Stromal cell of bone marrow (primary cell): ENCODE results near the gene EML6.

Experiments used
- DNase-seq: peaks from one replicate; pipeline ENCODE4 v3.0.0-alpha.2; 2012; ENCODE audit warnings: low read depth

The EML6 gene

GRCh38 chr2:54946220-54946805 is 222.9 kb downstream of the EML6 start:
- DNase-seq: no peak

- DNase-seq: no peak
Observed at GRCh38 chr2:54947136-54947535, 223.7 kb downstream of the EML6 start.

- no peak for DNase-seq
Observed at GRCh38 chr2:54947646-54948045, 224.2 kb downstream of the EML6 start.

GRCh38 chr2:54948120-54948519 is 224.7 kb downstream of the EML6 start:
- DNase-seq: no peak

GRCh38 chr2:54949431-54949830 is 226.0 kb downstream of the EML6 start:
- peak; percentile 35 for DNase-seq

GRCh38 chr2:54950811-54951210 is 227.3 kb downstream of the EML6 start:
- DNase-seq: no peak

- DNase-seq: no peak
Observed at GRCh38 chr2:54952425-54952824, 229.0 kb downstream of the EML6 start.

- no peak for DNase-seq
Observed at GRCh38 chr2:54952978-54953456, 229.6 kb downstream of the EML6 start.

GRCh38 chr2:54954158-54954557 is 230.7 kb downstream of the EML6 start:
- no peak for DNase-seq

GRCh38 chr2:54954705-54955357 is 231.4 kb downstream of the EML6 start:
- no peak for DNase-seq

GRCh38 chr2:54955358-54956110 is 232.1 kb downstream of the EML6 start:
- DNase-seq: no peak

- DNase-seq: no peak
Observed at GRCh38 chr2:54956111-54956627, 232.7 kb downstream of the EML6 start.

- DNase-seq: no peak
Observed at GRCh38 chr2:54957321-54957999, 234.0 kb downstream of the EML6 start.

- DNase-seq: no peak
Observed at GRCh38 chr2:54958717-54959371, 235.4 kb downstream of the EML6 start.

- DNase-seq: no peak
Observed at GRCh38 chr2:54960164-54960563, 236.7 kb downstream of the EML6 start.

GRCh38 chr2:54962511-54962910 is 239.0 kb downstream of the EML6 start:
- no peak for DNase-seq

GRCh38 chr2:54962935-54963440 is 239.5 kb downstream of the EML6 start:
- no peak for DNase-seq

GRCh38 chr2:54963476-54963875 is 240.0 kb downstream of the EML6 start:
- no peak for DNase-seq

- no peak for DNase-seq
Observed at GRCh38 chr2:54964271-54964670, 240.8 kb downstream of the EML6 start.

GRCh38 chr2:54964816-54965215 is 241.4 kb downstream of the EML6 start:
- DNase-seq: no peak

GRCh38 chr2:54965425-54965824 is 242.0 kb downstream of the EML6 start:
- no peak for DNase-seq
